HG02678 (cell line): ENCODE measurements around the gene RMND5A.
"Not testable (repeated sequence)": the region's sequence is repeated elsewhere in the genome, so short reads cannot be mapped to it uniquely, and the experiment has no call there.

Experiments
- ATAC-seq: cut with Tn5 transposase; IDR thresholded peaks from one replicate; pipeline ENCODE4 v1.9.1; 2021; ENCODE audit warnings: mild to moderate bottlenecking, moderate library complexity; ENCODE audit not compliant: unreplicated experiment

Gene RMND5A

DNA sequence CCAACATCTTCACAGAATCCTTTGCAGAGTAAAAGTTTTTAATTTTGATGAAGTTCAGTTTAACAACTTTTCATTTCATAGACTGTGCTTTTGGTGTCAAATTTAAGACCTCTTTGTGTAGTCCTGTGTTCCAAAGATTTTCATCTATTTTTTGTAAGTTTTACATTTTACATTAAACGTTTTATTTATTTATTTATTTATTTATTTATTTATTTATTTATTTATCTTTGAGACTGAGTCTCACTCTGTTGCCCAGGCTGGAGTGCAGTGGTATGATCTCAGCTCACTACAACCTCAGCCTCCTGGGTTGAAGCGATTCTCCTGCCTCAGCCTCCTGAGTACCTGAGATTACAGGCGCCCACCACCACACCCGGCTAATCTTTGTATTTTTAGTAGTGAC lies 12.0 kb upstream of the RMND5A start:
- not testable (repeated sequence) for ATAC-seq

DNA sequence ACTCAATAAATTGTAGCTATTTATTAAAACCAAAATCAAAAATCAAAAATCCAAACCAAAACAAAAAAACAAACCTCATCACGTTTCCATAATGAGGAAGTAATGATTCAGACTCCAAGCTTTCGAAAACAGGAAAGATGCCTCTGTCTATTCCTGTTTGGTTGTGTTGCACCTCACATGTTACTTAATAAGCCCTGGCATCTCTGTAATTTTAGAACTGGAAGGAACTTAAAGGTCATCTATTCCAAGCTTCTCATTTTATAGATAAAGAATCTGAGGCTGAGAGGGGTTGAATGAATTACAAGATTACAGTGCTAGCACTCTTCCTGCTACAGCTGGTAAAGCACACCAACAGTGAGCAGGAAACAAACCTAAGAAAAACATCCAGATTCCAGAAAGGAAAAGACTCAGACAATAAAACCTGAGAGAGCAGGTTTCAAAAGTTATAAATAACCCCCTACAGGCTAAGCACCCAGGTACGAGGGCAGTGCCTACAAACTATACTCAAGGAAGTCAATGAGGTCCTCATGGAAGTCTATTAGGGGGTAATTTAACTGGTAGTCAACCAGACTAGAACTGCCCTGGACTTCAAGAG lies 5.4 kb upstream of the RMND5A start:
- ATAC-seq, result not testable (repeated sequence)

- peak; percentile 11 for ATAC-seq
Observed at GRCh38 chr2:86719263-86719636, 841 bp upstream of the RMND5A start.

DNA sequence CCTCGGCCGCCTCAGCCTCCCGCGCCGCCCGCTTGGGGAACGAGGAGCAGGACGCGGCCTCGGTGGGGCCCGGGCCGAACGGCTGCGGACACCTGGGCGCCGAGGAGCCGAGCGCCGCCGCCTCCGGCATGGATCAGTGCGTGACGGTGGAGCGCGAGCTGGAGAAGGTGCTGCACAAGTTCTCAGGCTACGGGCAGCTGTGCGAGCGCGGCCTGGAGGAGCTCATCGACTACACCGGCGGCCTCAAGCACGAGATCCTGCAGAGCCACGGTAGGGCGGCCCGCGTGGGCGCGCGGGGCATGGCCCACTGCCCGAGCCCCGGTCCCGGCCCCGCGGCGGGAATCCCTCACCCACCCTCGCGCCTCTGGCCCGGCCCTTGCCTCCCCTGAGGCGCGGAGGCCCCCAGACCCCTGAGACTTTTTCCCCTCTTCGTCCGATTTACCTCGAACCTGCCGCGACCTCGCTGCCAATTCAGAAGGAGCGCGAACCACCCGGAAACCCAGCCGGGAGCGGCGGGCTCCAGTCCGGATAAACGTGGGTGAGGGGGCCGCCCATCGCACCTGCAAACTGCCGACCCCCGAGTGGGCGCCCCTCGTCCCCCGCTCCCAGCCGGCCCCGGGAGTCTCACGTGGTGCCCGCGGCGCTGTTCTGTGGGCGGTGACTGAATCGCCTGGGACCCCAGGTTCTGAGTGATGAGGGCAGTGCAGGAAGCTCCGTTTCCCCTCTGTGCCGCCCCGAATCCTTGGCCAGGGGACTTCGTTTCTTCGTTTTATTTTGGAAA lies 639 bp downstream of the RMND5A start:
- peak; percentile 27 for ATAC-seq

GRCh38 chr2:86725706-86726105 lies 5.6 kb downstream of the RMND5A start:
- ATAC-seq, result not testable (repeated sequence)

DNA sequence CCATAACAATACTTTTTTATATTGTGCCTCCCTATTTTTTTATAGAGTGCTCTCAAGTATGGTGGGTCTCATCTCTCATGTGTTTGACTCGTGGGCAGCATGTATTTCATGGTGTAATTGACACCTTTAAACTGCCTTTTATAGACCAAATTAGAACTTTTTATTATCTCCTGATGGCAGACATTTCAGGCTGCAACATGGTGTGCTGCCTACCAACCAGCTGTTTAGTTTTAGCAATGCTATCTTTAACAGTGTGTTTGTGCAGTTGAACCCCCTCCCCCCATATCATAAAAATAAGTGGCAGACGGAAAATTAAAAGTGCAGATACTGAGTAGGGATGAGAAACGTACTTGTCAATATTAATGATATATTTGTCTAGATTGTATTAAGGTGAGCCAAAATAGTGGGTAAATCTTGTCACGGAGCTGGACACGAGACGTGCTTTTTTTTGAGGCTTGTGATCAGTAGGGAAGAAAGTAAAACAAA lies 12.0 kb downstream of the RMND5A start:
- not testable (repeated sequence) for ATAC-seq

DNA sequence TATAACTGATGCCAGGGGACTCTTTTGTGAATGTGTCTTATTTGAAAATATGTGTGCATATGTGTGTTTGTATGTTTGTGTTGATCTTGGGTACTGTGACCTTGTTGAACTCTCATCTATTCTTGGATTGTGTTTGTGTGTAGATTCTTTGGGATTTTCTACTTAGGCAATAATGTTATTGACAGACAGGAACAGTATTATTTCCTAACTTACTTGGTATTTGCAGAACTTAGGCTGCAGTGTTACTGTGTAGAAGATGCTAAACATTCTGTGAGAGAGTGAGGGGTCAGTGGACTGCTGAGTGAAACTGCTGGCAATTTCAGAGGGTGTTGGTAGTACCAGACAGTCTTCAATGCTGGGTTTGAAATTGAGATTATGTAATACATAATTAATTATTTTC lies 12.7 kb downstream of the RMND5A start:
- not testable (repeated sequence) for ATAC-seq

DNA sequence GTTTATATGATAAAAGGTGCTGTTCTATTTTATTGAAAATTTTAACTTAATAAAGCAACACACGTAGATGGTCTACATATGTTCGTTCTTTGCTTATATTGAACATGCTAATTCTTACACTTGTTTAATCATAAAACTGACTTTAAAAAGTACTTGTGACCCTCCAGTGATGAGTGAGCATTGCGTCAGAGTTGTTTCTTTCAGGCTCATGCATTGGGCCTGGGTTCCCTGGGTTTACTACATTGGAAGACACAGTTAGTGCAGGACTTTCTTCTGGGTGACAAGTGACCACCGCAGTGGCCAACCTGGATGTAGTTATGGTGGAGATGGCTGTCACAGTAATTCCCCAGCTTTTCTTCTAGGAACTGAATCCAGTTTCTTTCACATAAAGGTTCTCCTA lies 13.4 kb downstream of the RMND5A start:
- not testable (repeated sequence) for ATAC-seq

GRCh38 chr2:86734896-86735295 lies 14.8 kb downstream of the RMND5A start:
- not testable (repeated sequence) for ATAC-seq

GRCh38 chr2:86739485-86739884 lies 19.4 kb downstream of the RMND5A start:
- ATAC-seq, result not testable (repeated sequence)

- ATAC-seq, result not testable (repeated sequence)
Observed at GRCh38 chr2:86739889-86740288, 19.8 kb downstream of the RMND5A start.

- not testable (repeated sequence) for ATAC-seq
Observed at GRCh38 chr2:86741889-86742498, 21.9 kb downstream of the RMND5A start.

- no peak for ATAC-seq
Observed at GRCh38 chr2:86744152-86744551, 24.1 kb downstream of the RMND5A start.

- ATAC-seq, result no peak
Observed at GRCh38 chr2:86746939-86747338, 26.8 kb downstream of the RMND5A start.

DNA sequence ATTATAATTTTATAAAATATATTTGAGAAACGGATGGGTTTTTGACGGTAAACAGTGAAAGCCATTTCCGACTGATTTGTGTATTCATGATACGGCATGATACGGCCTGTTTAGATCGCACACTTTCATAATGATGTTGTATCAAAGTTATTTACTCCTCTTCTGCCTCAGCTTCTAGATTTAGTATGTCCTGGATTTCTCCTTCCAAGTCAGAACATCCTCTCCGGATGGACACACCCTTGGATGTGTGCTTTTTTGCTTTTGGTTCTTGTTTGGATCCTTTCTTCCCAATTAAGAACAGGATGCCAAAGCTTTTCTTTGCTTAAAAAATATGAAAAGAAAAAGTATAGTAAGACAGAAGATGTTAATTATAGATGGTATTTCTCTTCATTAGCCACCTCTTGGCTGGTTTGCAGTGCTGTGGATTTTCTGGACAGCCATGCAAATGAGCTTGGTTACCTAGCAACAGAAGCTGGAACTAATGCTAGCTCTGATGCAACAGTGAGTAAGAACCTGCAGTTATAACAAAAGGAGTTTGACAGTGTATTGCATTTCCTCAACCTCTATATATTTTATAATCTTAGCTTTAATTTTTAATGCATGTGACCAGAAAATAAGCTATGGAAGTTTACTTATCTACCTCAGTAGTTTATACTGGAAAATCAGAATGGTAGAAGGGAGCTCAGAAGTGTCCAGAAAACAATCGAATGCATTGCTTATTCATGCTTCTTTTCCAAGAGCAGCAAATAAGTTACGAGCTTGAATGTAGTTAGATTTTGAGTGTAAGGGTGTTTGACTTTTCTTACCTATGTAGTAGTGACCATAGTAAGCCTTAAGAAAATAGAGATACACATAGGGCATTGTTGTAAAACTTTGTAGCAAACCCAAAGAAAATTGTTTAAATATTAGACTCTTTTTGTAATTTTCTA lies 27.9 kb downstream of the RMND5A start:
- no peak for ATAC-seq

DNA sequence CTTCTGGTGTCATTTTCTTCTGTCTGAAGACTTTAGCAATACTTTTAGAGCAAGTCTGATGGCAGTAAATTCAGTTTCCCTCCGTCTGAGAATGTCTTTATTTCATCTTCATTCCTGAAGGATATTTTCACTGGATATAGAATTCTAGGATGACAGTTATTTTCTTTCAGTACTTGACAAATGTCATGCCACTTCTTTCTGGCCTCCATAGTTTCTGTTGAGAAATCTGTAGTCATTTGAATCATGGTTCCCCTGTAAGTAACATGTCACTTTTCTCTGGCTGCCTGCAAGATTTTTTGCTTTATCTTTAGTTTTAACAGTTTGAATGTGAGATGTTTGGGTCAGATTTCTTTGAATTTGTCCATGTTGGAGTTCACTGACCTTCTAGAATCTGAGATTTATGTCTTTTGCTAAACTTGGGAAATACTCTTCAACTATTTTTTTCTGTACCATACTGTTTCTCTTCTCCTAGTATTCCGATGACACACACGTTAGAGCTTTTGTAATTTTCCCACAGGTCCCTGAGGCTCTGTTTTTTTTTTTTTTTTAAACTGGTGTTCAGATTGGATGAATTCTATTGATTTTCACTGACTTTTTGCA lies 30.2 kb downstream of the RMND5A start:
- no peak for ATAC-seq

- no peak for ATAC-seq
Observed at GRCh38 chr2:86751778-86752177, 31.7 kb downstream of the RMND5A start.

DNA sequence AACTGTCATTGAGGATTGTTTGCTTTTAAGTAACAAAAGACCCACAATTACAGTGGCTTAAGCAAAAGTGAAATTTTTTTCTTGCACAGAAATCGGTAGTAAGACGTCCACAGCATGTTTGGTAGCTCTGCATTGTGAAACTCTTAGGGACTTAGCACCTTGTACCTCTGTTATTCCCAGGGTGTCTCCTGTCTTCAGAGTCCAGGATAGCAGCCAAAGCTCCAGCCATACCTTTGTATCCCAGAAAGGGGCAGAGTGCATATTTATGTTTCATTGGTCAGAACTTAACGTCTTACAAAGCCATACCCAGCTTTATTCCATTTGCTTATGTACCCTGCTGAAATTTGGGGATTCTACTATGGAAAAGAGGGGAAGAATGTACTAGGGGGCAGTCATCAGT lies 32.8 kb downstream of the RMND5A start:
- no peak for ATAC-seq

DNA sequence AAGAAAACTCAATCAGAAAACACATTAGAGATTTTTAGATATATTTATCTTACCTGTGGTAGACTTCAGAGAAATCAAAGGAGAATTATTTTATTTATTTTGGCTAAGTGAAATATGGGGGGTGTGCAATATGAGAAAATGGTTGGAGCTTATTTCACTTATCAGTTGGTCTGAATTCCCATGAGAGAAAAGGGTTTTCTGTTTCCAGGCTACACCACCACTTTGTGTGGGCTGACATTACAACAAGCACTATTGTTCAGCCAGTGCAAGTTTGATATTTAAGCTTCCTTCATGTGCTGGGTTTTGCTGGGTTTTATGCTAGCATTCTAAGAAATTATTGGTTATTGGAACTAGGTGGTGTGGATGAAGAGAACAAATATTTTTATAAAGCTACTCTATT lies 33.5 kb downstream of the RMND5A start:
- ATAC-seq, result no peak

- ATAC-seq, result no peak
Observed at GRCh38 chr2:86758405-86758804, 38.3 kb downstream of the RMND5A start.
